Measurements from ENCODE around the gene CEP19.

The CEP19 gene

GRCh38 chr3:196741249-196741889, 29.3 kb upstream of the CEP19 start:
- peak overlapping the region; percentile 91 for H3K4me3 ChIP-seq (ENCODE audit: low read depth, low read length)
- in situ Hi-C loops (cut with HindIII; ENCODE audit: low sequenced_read_pairs): no loop called here

GRCh38 chr3:196740481-196741248, 28.6 kb upstream of the CEP19 start:
- DNase-seq (ENCODE audit: low read depth, low spot score): peak; percentile 76
- H3K4me3 ChIP-seq (ENCODE audit: low read depth, low read length): peak overlapping the region; percentile 91
- no peak for TF ChIP-seq CTCF (IDR thresholded peaks at IDR 0.05; ENCODE audit: low read depth, low read length)
- in situ Hi-C loops (cut with HindIII; ENCODE audit: low sequenced_read_pairs): no loop called here

More at GRCh38 chr3:196741249-196741889, 29.3 kb upstream of the CEP19 start:
- TF ChIP-seq CTCF (IDR thresholded peaks at IDR 0.05; ENCODE audit: low read depth, low read length): no peak
- DNase-seq (ENCODE audit: low read depth, low spot score): peak; percentile 16

DNA sequence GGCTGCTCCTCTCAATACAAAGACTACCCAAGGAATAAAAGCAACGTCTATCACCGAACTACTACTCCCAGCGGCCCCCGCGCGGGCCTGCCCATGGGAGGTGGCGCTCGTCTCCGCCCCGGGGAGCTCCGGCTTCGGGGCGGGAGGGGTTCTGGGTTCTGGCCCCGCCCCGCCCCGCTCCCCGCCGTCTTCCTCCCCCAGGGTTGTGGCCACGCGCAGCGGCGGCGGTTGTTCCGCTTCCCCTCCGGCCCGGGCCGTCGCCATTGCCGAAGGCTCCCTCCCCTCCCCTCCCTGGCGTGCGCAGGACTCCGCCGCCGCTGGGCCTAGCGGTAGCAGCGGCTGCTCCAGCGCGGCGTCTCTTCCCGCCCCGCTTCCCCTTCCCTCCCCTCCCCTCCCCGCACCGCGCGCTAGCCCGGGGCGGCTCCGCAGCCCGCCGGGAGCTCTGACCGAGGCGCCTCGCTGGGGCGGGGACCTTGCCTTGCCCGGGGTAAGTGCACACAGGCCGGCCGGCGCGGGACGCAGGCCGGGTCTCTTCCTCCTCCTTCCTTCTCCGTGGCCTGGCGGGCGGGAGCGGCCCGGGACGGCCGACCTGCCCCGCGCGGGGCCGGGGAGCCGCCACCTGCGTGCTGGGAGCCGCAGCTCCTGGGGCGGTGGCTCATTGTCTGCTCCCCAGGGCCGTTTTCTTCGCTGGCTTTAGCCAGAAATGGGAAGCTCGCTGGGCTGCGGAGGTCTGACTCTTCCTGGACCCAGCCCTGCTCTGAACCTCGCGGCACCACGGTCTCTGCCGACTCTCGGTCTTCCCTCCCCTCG, 27.8 kb upstream of the CEP19 start, which contains the start of gene PAK2:
Gene PAK2 (plus strand): TSS at position 187 of the 810 bp plus-strand sequence. CDS start 42,790 bp downstream, outside the sequence.
- H3K4me3 ChIP-seq (ENCODE audit: low read depth, low read length): peak within 1 kb of the TSS; percentile 91
- peak; percentile 90 for DNase-seq (ENCODE audit: low read depth, low spot score)
- in situ Hi-C loops (cut with HindIII; ENCODE audit: low sequenced_read_pairs): no loop called here
- TF ChIP-seq CTCF (IDR thresholded peaks at IDR 0.05; ENCODE audit: low read depth, low read length): no peak

DNA sequence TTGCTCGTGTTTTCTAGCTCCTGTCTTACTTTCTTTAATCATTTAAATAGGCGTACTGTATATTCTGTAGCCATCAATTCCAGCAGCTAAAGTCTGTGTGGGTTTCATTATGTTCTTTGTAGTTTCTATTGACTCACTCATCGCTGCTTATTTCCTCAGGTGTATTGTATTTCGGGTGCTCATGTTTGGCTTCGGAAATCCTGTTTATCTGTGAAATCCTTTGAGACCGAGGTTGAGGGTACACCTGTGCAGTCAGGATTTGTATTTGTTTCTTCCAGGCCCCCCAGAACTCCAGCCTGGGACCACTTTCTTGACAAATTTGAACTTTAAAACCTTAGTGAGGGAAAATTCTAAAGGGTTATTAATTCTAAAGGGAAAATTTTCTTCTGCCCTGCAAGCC, 25.6 kb upstream of the CEP19 start:
- no peak overlapping the region for H3K4me3 ChIP-seq (ENCODE audit: low read depth, low read length)
- DNase-seq (ENCODE audit: low read depth, low spot score): no peak
- in situ Hi-C loops (cut with HindIII; ENCODE audit: low sequenced_read_pairs): no loop called here
- no peak for TF ChIP-seq CTCF (IDR thresholded peaks at IDR 0.05; ENCODE audit: low read depth, low read length)

DNA sequence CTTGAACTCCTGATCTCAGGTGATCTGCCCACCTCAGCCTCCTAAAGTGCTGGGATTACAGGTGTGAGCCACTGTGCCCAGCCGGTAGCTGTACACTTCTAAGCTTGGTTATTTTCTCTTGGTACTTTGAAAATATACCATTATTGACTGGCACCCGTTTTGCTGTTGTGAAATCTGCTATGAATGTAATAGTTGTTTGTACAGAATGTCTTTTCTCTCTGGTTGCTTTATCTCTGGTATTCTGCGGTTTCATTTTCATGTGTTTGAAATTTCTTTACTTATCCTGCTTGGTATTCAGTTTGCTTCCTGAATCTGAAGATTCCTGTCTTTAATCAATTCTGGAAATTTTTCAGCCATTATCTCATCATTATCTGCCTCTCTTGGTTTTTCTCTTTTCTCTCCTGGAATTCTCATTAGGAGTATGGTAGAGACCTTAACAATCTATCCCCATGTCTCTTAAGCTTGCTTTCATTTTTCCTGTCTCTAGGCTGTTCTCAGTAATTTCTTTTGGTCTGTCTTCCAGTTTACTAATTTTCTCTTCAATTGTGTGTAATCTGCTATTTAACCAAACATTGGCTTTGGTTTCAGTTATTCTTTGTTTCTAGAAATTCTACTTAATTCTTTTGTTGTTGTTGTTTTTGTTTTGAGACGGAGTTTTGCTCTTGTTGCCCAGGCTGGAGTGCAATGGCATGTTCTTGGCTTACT, 24.8 kb upstream of the CEP19 start:
- in situ Hi-C loops (cut with HindIII; ENCODE audit: low sequenced_read_pairs): no loop called here
- DNase-seq (ENCODE audit: low read depth, low spot score): no peak
- TF ChIP-seq CTCF (IDR thresholded peaks at IDR 0.05; ENCODE audit: low read depth, low read length): no peak

DNA sequence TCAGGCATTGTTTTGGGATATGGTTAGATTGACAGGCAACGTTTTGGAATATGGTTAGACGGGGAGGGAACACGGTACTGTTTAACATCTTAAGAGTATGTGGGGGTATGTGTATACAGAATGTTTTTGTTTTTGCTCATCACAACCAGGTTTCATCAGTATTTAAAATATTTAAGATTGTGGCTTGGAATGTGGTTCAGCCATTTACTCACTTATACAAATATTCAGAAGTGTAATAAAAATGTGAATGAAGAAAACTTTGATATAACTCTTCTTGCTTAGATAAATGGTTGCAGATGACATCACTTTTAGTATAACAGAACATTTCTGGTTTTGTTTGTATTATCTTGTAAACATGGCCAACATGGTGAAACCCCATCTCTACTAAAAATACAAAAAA, 23.7 kb upstream of the CEP19 start:
- TF ChIP-seq CTCF (IDR thresholded peaks at IDR 0.05; ENCODE audit: low read depth, low read length): no peak

More for the DNA sequence above, 24.8 kb upstream of the CEP19 start:
- no peak overlapping the region for H3K4me3 ChIP-seq (ENCODE audit: low read depth, low read length)

More for the DNA sequence above, 23.7 kb upstream of the CEP19 start:
- H3K4me3 ChIP-seq (ENCODE audit: low read depth, low read length): no peak overlapping the region
- in situ Hi-C loops (cut with HindIII; ENCODE audit: low sequenced_read_pairs): no loop called here
- DNase-seq (ENCODE audit: low read depth, low spot score): no peak

Data from astrocyte of the spinal cord (primary cell).